Hematopoietic multipotent progenitor cell (in vitro differentiated cells): ENCODE data around the gene GLO1. TPM values are rescaled to one million over a fixed set of nuclear protein-coding genes. Genes with fewer than 3 reads are reported as not detected.

Experiments used
- DNase-seq, 3 donors: peaks; one replicate each; pipeline ENCODE4 v3.0.0-alpha.2; 2011 to 2015; ENCODE audit warnings: low read depth in 2 of 3, low spot score in 2 of 3
- total RNA-seq: library from RNA; depleted of rRNA; stranded (reverse); fragments of >200 nt; gene quantifications from one replicate; pipeline ENCODE4 v1.2.3, GENCODE V29; 2012

Gene GLO1
- total RNA-seq, 1 donor, result 28.8 TPM

DNA sequence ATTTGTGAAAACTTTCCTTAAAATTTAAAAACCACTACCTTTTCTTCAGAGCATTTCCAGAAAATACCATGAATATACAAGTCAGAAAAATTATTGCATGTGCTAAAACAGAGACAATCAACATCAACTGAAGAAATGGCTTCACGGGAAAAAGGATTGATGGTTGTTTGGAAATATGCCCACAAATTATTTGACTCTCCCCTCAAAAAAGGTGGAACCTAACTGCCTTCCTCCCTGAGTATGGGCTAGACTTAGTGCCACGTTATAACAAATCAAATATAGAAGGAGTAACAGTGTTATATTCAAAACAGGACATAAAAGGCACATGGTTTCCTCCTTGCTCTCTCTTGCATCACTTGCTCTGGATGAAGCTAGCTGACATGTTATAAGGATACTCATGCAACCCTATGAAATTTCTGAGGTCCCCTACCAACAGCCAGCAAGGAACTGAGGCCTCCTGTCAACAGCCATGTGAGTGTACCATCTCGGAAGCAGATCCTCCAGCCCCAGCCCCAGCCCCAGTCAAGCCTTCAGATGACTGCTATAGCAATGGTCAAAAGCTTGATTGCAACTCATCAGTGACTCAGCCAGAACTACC lies 71.7 kb downstream of the GLO1 start:
- no peak for DNase-seq

Other genes starting within 250 kb of the GLO1 start
- 9.7 TPM for gene BTBD9, start 63.2 kb downstream of the GLO1 start, total RNA-seq
- not detected for gene DNAH8, start 12.2 kb upstream of the GLO1 start, total RNA-seq